SH-SY5Y (cell line): Measurements from ENCODE around the gene VEGFB.

Experiments used
- GATA2 ChIP-seq: IDR thresholded peaks from 2 replicates; pipeline ENCODE4 v1.6.1; 2011; ENCODE audit warnings: mild to moderate bottlenecking, low read depth, low read length
- GATA3 ChIP-seq: IDR thresholded peaks from 2 replicates; pipeline ENCODE4 v1.6.1; 2011; ENCODE audit warnings: low read depth, mild to moderate bottlenecking, low read length, moderate library complexity

DNA sequence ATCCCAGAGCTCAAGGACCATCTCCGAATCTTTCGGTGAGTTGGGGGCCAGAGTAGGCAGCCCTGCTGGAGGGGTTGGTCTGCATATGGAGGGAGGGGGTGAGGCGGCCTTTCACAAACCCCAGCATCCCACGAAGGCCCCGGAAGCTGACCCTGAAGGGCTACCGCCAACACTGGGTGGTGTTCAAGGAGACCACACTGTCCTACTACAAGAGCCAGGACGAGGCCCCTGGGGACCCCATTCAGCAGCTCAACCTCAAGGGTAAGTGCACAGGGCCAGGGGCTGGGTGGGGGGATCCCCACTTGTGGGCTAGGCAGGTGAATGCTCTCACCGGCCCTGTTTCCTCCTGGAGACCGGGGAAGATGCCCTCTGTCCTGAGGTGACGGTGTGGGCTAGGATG is 14.6 kb upstream of the VEGFB start:
- TF ChIP-seq GATA2: no peak
- TF ChIP-seq GATA3: no peak
